Neuronal stem cell (in vitro differentiated cells): ENCODE data around the gene REV1.

Source experiments
- DNase-seq: peaks from one replicate; pipeline ENCODE4 v3.0.0-alpha.2; 2013; ENCODE audit warnings: low spot score
- H2AFZ ChIP-seq: one replicate; pipeline ENCODE4 v1.6.1; 2013; ENCODE audit warnings: mild to moderate bottlenecking, low read length, inconsistent platforms
- H2AK5ac ChIP-seq: 2 replicates; pipeline ENCODE4 v1.6.1; 2013; ENCODE audit warnings: low read depth, mild to moderate bottlenecking, inconsistent platforms, low read length, moderate library complexity, mixed read lengths
- H2BK120ac ChIP-seq: 2 replicates; pipeline ENCODE4 v1.6.1; 2013; ENCODE audit warnings: low read depth, mild to moderate bottlenecking, inconsistent platforms, low read length, moderate library complexity, mixed read lengths
- H2BK12ac ChIP-seq: one replicate; pipeline ENCODE4 v1.6.1; 2013; ENCODE audit warnings: low read length, inconsistent platforms
- H2BK15ac ChIP-seq: 2 replicates; pipeline ENCODE4 v1.6.1; 2013; ENCODE audit warnings: mild to moderate bottlenecking, low read length, inconsistent platforms, mixed read lengths
- H2BK5ac ChIP-seq: one replicate; pipeline ENCODE4 v1.6.1; 2013; ENCODE audit warnings: inconsistent platforms, mild to moderate bottlenecking, low read length, moderate library complexity
- H3K14ac ChIP-seq: one replicate; pipeline ENCODE4 v1.6.1; 2013; ENCODE audit warnings: low read length, inconsistent platforms
- H3K18ac ChIP-seq: 2 replicates; pipeline ENCODE4 v1.6.1; 2013; ENCODE audit warnings: low read length, inconsistent platforms
- H3K23ac ChIP-seq: 2 replicates; pipeline ENCODE4 v1.6.1; 2013; ENCODE audit warnings: low read depth, mild to moderate bottlenecking, mixed read lengths, low read length, inconsistent platforms; ENCODE audit not compliant: poor library complexity
- H3K27ac ChIP-seq: replicated peaks from 3 replicates; pipeline ENCODE4 v1.5.1; 2013; ENCODE audit warnings: low read length, inconsistent platforms
- H3K27me3 ChIP-seq, 3 experiments: 2 replicates each; pipeline ENCODE4 v1.6.1; 2013; ENCODE audit warnings: low read length in 3 of 3, mild to moderate bottlenecking in 2 of 3, inconsistent platforms in 1 of 3, low read depth in 1 of 3, mixed read lengths in 1 of 3, moderate library complexity in 1 of 3; ENCODE audit not compliant: control insufficient read depth in 3 of 3, insufficient read depth in 3 of 3
- H3K36me3 ChIP-seq, 2 donors: replicated peaks in 1 of 2; 2 replicates each; pipeline ENCODE4 v1.6.1; 2013; ENCODE audit warnings: low read length in 2 of 2; ENCODE audit not compliant: control insufficient read depth in 2 of 2, insufficient read depth in 2 of 2
- H3K4ac ChIP-seq: 2 replicates; pipeline ENCODE4 v1.6.1; 2013; ENCODE audit warnings: inconsistent platforms, mild to moderate bottlenecking, low read length, moderate library complexity
- H3K4me1 ChIP-seq, 2 donors: 1 replicate in 1 of 2; 2 replicates in 1 of 2; pipeline ENCODE4 v1.6.1; 2013; ENCODE audit warnings: low read length in 2 of 2, low read depth in 1 of 2; ENCODE audit not compliant: control insufficient read depth in 2 of 2, insufficient read depth in 1 of 2
- H3K4me2 ChIP-seq: one replicate; pipeline ENCODE4 v1.6.1; 2013; ENCODE audit warnings: mild to moderate bottlenecking, low read length, inconsistent platforms; ENCODE audit not compliant: insufficient read depth, poor library complexity, severe bottlenecking
- H3K4me3 ChIP-seq, 2 donors: 2 replicates each; pipeline ENCODE4 v1.5.1; 2013; ENCODE audit warnings: low read length in 2 of 2, mild to moderate bottlenecking in 2 of 2, inconsistent platforms in 1 of 2, moderate library complexity in 1 of 2
- H3K79me1 ChIP-seq: one replicate; pipeline ENCODE4 v1.6.1; 2013; ENCODE audit warnings: low read depth, mild to moderate bottlenecking, inconsistent platforms, low read length, moderate library complexity
- H3K9ac ChIP-seq: one replicate; pipeline ENCODE4 v1.6.1; 2013; ENCODE audit warnings: mild to moderate bottlenecking, low read depth, low read length, inconsistent platforms; ENCODE audit not compliant: poor library complexity
- H3K9me3 ChIP-seq, 2 donors: replicated peaks in 1 of 2; 2 replicates each; pipeline versions ENCODE3 to v1.6.1; 2013; ENCODE audit warnings: low read length in 2 of 2, mild to moderate bottlenecking in 2 of 2, inconsistent platforms in 1 of 2, low read depth in 1 of 2, mixed read lengths in 1 of 2, moderate library complexity in 1 of 2; ENCODE audit not compliant: control insufficient read depth in 2 of 2, insufficient read depth in 1 of 2
- H4K8ac ChIP-seq: one replicate; pipeline ENCODE4 v1.6.1; 2013; ENCODE audit warnings: low read depth, mild to moderate bottlenecking, inconsistent platforms, low read length, moderate library complexity
- H4K91ac ChIP-seq: one replicate; pipeline ENCODE4 v1.6.1; 2013; ENCODE audit warnings: low read length, low read depth, mild to moderate bottlenecking, inconsistent platforms; ENCODE audit not compliant: poor library complexity
- WGBS, 2 donors: extraction: QIAGEN DNeasy Blood & Tissue Kit; methylation state at CpG; one replicate each; pipeline ENCODE4 v1.1.7; 2013; ENCODE audit warnings: missing lambda C conversion rate in 2 of 2, mixed read lengths in 1 of 2; ENCODE audit not compliant: insufficient read length in 2 of 2, insufficient replicate concordance in 1 of 2; ENCODE audit errors: extremely low coverage in 2 of 2; 5-methylcytosine and 5-hydroxymethylcytosine counted together

Gene REV1

DNA sequence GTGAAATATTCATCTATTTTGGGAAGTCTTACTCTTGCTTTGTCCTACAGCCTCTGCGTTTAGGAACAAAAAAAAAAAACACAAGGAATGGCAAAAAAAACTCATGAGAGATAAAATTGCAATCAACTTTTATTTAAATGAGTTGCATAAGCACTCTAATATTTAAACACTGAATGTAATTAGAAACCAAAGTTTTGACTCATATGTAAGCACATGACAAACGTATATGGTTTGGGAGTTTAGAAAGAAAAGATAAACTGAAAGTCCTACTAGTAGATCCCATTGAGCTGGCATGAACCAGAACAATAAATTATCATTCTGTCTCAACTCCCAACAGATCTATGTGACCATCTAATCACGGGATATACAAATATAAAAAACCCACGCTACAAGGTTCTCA is 44.8 kb downstream of the REV1 start:
- Histone ChIP-seq H3K4ac (no peak overlapping the region), H2AK5ac (no peak overlapping the region), H2BK15ac (no peak overlapping the region), H3K9me3 (no peaks in the 10 kb centered on the region), H4K8ac (no peak overlapping the region), H3K4me1 (no peaks in the 10 kb centered on the region), H2BK5ac (no peak overlapping the region), H3K27me3 (no peaks in the 10 kb centered on the region), H3K18ac (no peak overlapping the region), H3K27ac (no peak overlapping the region), H2BK12ac (no peak overlapping the region), H3K14ac (no peak overlapping the region), H4K91ac (no peak overlapping the region), H3K79me1 (peaks cover 1% of the 10 kb centered on the region), H3K36me3 (peaks cover 4 to 86% of the 10 kb centered on the region in 2 donors), H3K4me3 (no peak overlapping the region), H3K4me2 (no peak overlapping the region), H3K23ac (no peak overlapping the region), H3K9ac (no peak overlapping the region), H2AFZ (no peak overlapping the region), H2BK120ac (no peak overlapping the region)
- WGBS, 2 donors: no CpG with 5 or more reads among the region's 4 CpGs
- no peak for DNase-seq

DNA sequence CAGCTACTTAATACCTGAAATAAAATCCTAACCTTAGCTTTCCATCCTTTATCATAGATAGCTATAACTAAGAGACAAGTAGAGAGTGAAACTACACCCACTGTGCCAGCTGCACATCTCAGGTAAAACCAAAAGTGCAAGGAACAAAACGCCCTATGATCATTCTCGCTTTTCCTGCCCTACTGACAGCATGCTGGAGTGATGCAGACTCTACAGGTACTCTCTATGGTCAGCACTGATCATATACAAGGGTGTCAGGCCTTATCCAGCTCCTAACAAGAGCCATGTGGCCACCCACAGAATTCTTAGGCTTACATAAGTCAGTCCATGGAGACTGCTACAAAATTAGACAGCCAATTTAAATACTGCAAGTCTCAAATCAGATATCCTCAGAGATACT is 45.6 kb downstream of the REV1 start:
- peaks cover 4 to 86% of the 10 kb centered on the region in 2 donors for H3K36me3 ChIP-seq
- H2BK15ac ChIP-seq: no peak overlapping the region
- no peaks in the 10 kb centered on the region for H3K27me3 ChIP-seq
- no peak overlapping the region for H3K4me2 ChIP-seq
- no peak overlapping the region for H3K9ac ChIP-seq
- no peak overlapping the region for H3K23ac ChIP-seq
- no peak overlapping the region for H3K4ac ChIP-seq
- no peak overlapping the region for H3K18ac ChIP-seq
- no peak overlapping the region for H2AFZ ChIP-seq
- H3K4me1 ChIP-seq: no peaks in the 10 kb centered on the region
- peaks cover 1% of the 10 kb centered on the region for H3K79me1 ChIP-seq
- no peak overlapping the region for H3K27ac ChIP-seq
- no peak overlapping the region for H3K14ac ChIP-seq
- H3K9me3 ChIP-seq: no peaks in the 10 kb centered on the region
- no peak overlapping the region for H2BK5ac ChIP-seq
- DNase-seq: no peak
- H3K4me3 ChIP-seq: no peak overlapping the region
- H2BK12ac ChIP-seq: no peak overlapping the region
- H4K91ac ChIP-seq: no peak overlapping the region
- no peak overlapping the region for H4K8ac ChIP-seq
- no peak overlapping the region for H2AK5ac ChIP-seq
- WGBS, 2 donors: no CpG with 5 or more reads among the region's 2 CpGs
- H2BK120ac ChIP-seq: no peak overlapping the region

DNA sequence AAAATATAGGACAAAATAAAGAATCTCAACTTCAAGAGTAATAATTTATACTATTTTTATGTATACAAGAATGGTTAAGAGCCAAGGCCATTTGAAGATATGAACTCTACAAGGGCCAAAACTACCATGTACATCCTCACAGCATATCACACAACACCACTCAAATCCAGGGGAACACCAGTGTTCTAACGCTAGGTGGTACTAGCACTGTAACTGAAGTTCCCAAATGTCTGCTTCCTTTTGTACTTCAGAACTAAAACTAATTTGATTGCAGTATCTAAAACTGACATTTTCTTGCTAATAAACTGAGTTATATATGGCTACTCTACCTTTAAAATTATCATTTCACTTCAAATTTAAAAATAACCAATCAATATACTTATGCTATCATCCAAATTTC is 47.0 kb downstream of the REV1 start:
- Histone ChIP-seq H3K9ac (no peak overlapping the region), H3K79me1 (peaks cover 1% of the 10 kb centered on the region), H3K36me3 (peaks cover 7 to 86% of the 10 kb centered on the region in 2 donors), H3K9me3 (no peaks in the 10 kb centered on the region), H3K14ac (no peak overlapping the region), H4K8ac (no peak overlapping the region), H3K4ac (no peak overlapping the region), H3K27me3 (no peaks in the 10 kb centered on the region), H2AFZ (no peak overlapping the region), H2BK120ac (no peak overlapping the region), H3K27ac (no peak overlapping the region), H2BK12ac (no peak overlapping the region), H3K23ac (no peak overlapping the region), H3K4me3 (no peak overlapping the region), H3K4me2 (no peak overlapping the region), H2BK5ac (no peak overlapping the region), H3K4me1 (no peaks in the 10 kb centered on the region), H4K91ac (no peak overlapping the region), H2BK15ac (no peak overlapping the region), H2AK5ac (no peak overlapping the region), H3K18ac (no peak overlapping the region)
- WGBS, 2 donors: no CpG with 5 or more reads among the region's 1 CpG
- DNase-seq: no peak

DNA sequence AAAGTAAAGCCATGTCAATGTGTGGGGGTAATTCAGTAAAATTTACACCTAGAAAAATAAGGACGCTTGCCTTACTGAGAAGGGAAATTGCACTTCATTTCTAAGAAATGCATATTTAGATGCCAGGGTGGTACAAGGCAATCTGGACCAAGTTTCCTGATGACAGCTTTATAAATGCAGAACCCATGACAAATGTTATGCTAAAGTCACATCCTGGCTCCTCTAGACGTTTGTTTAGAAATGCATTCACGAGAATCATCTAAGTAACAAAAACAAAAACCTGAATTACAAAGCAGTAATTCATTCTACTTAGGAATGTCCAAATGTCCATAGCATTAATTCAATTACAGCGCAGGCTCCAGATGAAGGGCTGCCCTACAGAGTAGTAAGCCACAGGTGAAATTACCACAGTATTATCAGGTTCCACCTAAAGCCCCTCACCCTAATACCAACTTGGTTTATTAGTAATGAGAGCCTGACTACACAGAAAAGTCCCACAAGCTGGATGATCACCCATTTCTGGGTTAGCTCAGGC is 49.8 kb downstream of the REV1 start:
- Histone ChIP-seq H2AFZ (no peak overlapping the region), H2AK5ac (no peak overlapping the region), H3K27ac (no peak overlapping the region), H2BK12ac (no peak overlapping the region), H4K8ac (no peak overlapping the region), H3K4ac (no peak overlapping the region), H3K36me3 (peaks cover 7 to 90% of the 10 kb centered on the region in 2 donors), H3K4me1 (no peaks in the 10 kb centered on the region), H2BK120ac (no peak overlapping the region), H3K4me3 (no peak overlapping the region), H4K91ac (no peak overlapping the region), H3K9ac (no peak overlapping the region), H3K18ac (no peak overlapping the region), H2BK5ac (no peak overlapping the region), H3K9me3 (no peaks in the 10 kb centered on the region), H3K23ac (no peak overlapping the region), H3K79me1 (peaks cover 1% of the 10 kb centered on the region), H3K27me3 (no peaks in the 10 kb centered on the region), H3K4me2 (no peak overlapping the region), H3K14ac (no peak overlapping the region), H2BK15ac (no peak overlapping the region)
- no CpG with 5 or more reads among the region's 4 CpGs for WGBS, 2 donors
- DNase-seq: no peak
